PC-3 (cell line): ENCODE measurements around the gene TRPM1.

ENCODE experiments used
- CTCF ChIP-seq: fragments of 300-600 bp; sonication (generic); conservative IDR thresholded peaks from 2 replicates; pipeline ENCODE4 v1.5.1; 2017; ENCODE audit warnings: antibody characterized with exemption, low read depth, mild to moderate bottlenecking, low read length
- EZH2 ChIP-seq: fragments of 300-600 bp; sonication (generic); IDR thresholded peaks from one replicate; pipeline ENCODE4 v1.6.1; 2017; ENCODE audit warnings: antibody characterized with exemption, mild to moderate bottlenecking, low read length; ENCODE audit not compliant: unreplicated experiment
- EZH2phosphoT487 ChIP-seq: fragments of 300-600 bp; sonication (generic); IDR thresholded peaks from 2 replicates; pipeline ENCODE4 v1.6.1; 2018; ENCODE audit warnings: mild to moderate bottlenecking, antibody characterized with exemption, low read length, borderline replicate concordance

- TF ChIP-seq CTCF (no peak), EZH2phosphoT487 (no peak), EZH2 (no peak)
Measured at GRCh38 chr15:31065824-31066223, 35.7 kb downstream of the TRPM1 start.
